Measurements from ENCODE around the gene TACSTD2. TPM values are rescaled to one million over a fixed set of nuclear protein-coding genes. Genes with fewer than 3 reads are reported as not detected.
A peak's percentile ranks its signal among the peaks of the same experiment; 100 is the strongest.
"Not testable (repeated sequence)": the region's sequence is repeated elsewhere in the genome, so short reads cannot be mapped to it uniquely, and the experiment has no call there.

The TACSTD2 gene
- 203 TPM for total RNA-seq

- Histone ChIP-seq H3K9me3 (no peaks in the 10 kb centered on the region), H3K27me3 (no peaks in the 10 kb centered on the region), H3K36me3 (no peaks in the 10 kb centered on the region), H3K27ac (peak within 1 kb of the TSS; percentile 78), H3K4me3 (peak within 1 kb of the TSS; percentile 49 to 56), H3K4me1 (peaks cover 36% of the 10 kb centered on the region)
- TF ChIP-seq POLR2A (IDR thresholded peaks at IDR 0.05) (peak in 1 of 2 donors; percentile 30), POLR2AphosphoS5 (IDR thresholded peaks at IDR 0.05; ENCODE audit: insufficient read depth in 1 of 2, low read depth in 1 of 2) (peak in 1 of 2 donors; percentile 47), CTCF (IDR thresholded peaks at IDR 0.05) (no peak)
- intact Hi-C loops (cut with DNase I) = no loop called here
- no peak for DNase-seq (ENCODE audit: extremely low spot score in 2 of 2)
These were observed at the start of gene TACSTD2 for GRCh38 chr1:58576727-58577653. Gene TACSTD2 (minus strand): TSS chr1:58577252. CDS start chr1:58577156, 96 bp downstream.

- H3K9me3 ChIP-seq = no peaks in the 10 kb centered on the region
- DNase-seq (ENCODE audit: extremely low spot score in 2 of 2) = no peak
- no peak overlapping the region for H3K4me3 ChIP-seq
- intact Hi-C loops (cut with DNase I) = no loop called here
- no peaks in the 10 kb centered on the region for H3K27me3 ChIP-seq
- TF ChIP-seq POLR2A (IDR thresholded peaks at IDR 0.05) = no peak
- no peak for TF ChIP-seq POLR2AphosphoS5 (IDR thresholded peaks at IDR 0.05; ENCODE audit: insufficient read depth in 1 of 2, low read depth in 1 of 2)
- TF ChIP-seq CTCF (IDR thresholded peaks at IDR 0.05) = no peak
- H3K4me1 ChIP-seq = no peaks in the 10 kb centered on the region
- no peaks in the 10 kb centered on the region for H3K36me3 ChIP-seq
- H3K27ac ChIP-seq = no peak overlapping the region
These were observed 49.2 kb upstream of the TACSTD2 start for GRCh38 chr1:58626293-58626692.

- H3K9me3 ChIP-seq; DNase-seq (ENCODE audit: extremely low spot score in 2 of 2); H3K27ac ChIP-seq; H3K4me3 ChIP-seq; intact Hi-C loops (cut with DNase I); H3K36me3 ChIP-seq; H3K27me3 ChIP-seq: not testable (repeated sequence)
- H3K4me1 ChIP-seq = peaks cover 18% of the 10 kb centered on the region
These were observed 46.2 kb upstream of the TACSTD2 start for GRCh38 chr1:58623259-58623658.

DNA sequence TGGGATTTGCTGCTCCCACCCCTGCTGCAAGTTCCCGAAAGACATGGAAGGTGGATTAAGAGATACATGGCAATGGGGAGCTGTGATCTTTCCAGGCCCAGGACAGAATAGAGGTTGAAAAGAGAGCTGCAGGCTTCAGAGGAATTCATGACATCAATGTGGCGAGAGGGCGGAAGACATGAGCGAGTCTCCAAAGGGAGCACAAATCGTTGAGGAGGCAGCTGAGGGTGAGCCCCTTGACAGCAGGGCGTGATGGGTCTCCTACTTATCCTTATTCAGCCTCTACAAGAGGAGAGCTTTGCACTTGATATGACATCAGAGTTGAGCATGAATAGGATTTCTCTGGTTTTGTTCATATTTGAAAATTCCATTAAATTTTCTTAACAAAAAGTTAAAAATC lies 45.5 kb upstream of the TACSTD2 start:
- peaks cover 18% of the 10 kb centered on the region for H3K4me1 ChIP-seq
- intact Hi-C loops (cut with DNase I) = no loop called here
- H3K27ac ChIP-seq = no peak overlapping the region
- no peaks in the 10 kb centered on the region for H3K36me3 ChIP-seq
- H3K9me3 ChIP-seq = no peaks in the 10 kb centered on the region
- no peak overlapping the region for H3K4me3 ChIP-seq
- TF ChIP-seq CTCF (IDR thresholded peaks at IDR 0.05) = no peak
- no peak for TF ChIP-seq POLR2AphosphoS5 (IDR thresholded peaks at IDR 0.05; ENCODE audit: insufficient read depth in 1 of 2, low read depth in 1 of 2)
- TF ChIP-seq POLR2A (IDR thresholded peaks at IDR 0.05) = no peak
- DNase-seq (ENCODE audit: extremely low spot score in 2 of 2) = no peak
- H3K27me3 ChIP-seq = no peaks in the 10 kb centered on the region

DNA sequence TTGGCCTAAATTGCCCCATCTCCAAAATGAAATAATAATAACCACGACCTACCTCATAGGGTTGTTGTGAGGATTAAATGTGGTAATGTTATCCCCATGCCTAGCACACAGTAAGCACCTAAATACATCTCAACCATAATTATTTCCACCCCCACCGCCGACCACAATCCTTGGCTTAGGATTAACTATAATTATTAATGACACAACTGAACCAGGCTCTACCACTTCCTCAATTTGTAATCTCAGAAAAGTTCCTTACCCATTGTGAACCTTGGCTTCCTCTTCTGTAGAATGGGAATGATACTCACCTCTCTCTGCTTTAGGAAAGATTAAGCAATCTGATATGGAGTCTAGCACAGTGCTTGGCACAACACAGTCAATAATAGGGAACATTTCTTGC lies 44.3 kb upstream of the TACSTD2 start:
- no peak for DNase-seq (ENCODE audit: extremely low spot score in 2 of 2)
- H3K4me3 ChIP-seq = no peak overlapping the region
- TF ChIP-seq POLR2AphosphoS5 (IDR thresholded peaks at IDR 0.05; ENCODE audit: insufficient read depth in 1 of 2, low read depth in 1 of 2) (no peak), CTCF (IDR thresholded peaks at IDR 0.05) (no peak), POLR2A (IDR thresholded peaks at IDR 0.05) (no peak)
- H3K27ac ChIP-seq = no peak overlapping the region
- peaks cover 18% of the 10 kb centered on the region for H3K4me1 ChIP-seq
- no peaks in the 10 kb centered on the region for H3K27me3 ChIP-seq
- no peaks in the 10 kb centered on the region for H3K36me3 ChIP-seq
- intact Hi-C loops (cut with DNase I) = no loop called here
- H3K9me3 ChIP-seq = no peaks in the 10 kb centered on the region
